ENCODE data around the gene MYO1G. TPM values are rescaled to one million over a fixed set of nuclear protein-coding genes. Genes with fewer than 3 reads are reported as not detected.

The MYO1G gene
- polyA plus RNA-seq, 1 of the 3 experiments (the other 2 are of a cell fraction), result 0.05 TPM

DNA sequence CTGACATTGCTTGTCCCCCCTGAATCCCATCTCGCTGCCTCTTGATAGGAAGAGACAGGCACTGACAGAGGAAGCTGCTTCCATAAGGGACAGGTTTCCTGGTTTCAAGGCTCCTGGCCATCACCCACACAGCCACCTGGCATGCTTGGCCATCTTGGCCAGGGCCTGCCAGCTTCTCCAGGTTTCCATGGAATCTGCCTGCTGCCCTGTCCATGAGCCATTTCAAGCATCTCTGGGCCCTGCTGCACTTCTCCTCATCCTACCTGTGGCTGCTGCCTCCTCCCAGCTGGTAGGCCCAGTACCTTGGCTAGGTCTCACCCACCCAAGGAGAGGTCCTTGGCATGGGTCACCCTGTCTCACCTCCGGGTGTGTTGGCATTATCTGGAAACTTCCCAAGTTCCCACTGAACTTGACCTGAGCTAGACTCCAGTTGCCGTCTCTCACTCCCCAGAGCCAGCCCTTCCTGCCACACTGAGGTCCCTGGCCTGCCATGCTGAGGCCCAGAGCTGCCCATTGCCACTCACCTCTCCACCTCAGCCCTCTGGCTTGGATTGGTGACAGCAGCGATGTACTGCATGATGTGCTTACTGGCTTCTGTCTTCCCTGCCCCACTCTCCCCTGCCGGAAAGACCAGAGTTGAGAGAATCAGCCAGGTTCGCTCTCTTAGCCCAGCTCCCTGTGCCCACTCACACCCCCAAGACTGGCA is 2.6 kb downstream of the MYO1G start (continued):
- no peak for TF ChIP-seq POLR2AphosphoS5 (IDR thresholded peaks at IDR 0.05; ENCODE audit: low read depth, low read length)
- TF ChIP-seq RAD21 (IDR thresholded peaks at IDR 0.05; ENCODE audit: low read length), result no peak
- no peak for TF ChIP-seq NRF1 (IDR thresholded peaks at IDR 0.05; ENCODE audit: low read depth, low read length)
- TF ChIP-seq FOXJ3 (CRISPR knock-in tag; IDR thresholded peaks at IDR 0.05), result no peak

DNA sequence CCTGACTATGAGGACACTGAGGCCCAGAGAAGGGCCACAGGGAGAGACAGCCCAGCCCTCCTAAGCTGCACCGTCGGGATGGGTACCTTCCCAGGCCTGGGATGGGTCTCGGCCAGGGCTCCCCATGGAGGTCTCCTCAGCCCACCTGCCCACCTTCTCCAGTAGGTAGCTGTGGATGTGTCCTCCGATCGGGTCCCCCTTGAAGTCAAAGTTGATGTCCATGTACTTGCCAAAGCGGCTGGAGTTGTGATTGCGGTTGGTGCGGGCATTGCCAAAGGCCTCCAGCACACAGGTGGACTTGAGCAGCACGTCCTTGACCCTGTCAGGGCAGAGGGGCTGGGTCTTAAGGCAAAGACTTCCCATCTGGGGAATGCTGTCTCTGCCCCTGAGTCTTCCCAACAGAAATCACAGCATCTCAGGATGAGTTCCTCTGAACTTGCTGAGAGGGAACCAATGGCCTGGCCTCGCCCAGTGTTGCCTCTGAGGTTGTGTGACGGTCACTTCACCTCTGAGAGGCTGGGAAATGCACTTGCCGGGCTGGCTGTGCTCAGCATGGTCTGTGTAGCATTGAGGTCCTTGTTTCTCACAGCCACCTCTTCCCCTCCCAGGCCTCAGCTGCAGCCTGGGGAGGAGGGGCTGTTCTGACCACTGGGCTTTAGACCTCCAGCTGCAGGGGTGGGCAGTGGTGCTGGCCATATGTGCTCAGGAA is 3.3 kb downstream of the MYO1G start:
- Histone ChIP-seq H3K27me3 (ENCODE audit: insufficient read depth) (no peaks in the 10 kb centered on the region), H3K4me1 (ENCODE audit: control insufficient read depth in 1 of 2, insufficient read depth in 2 of 2, low read depth in 1 of 2, low read length in 1 of 2) (peaks cover 0 to 3% of the 10 kb centered on the region in 2 experiments; a peak in 1 of 4 replicates), H3K27ac (ENCODE audit: low read depth in 2 of 2, low read length in 1 of 2) (no peak overlapping the region), H3F3A (replicated peaks; ENCODE audit: insufficient read depth) (peaks cover 8% of the 10 kb centered on the region), H3K4me3 (ENCODE audit: low read depth in 2 of 2, low read length in 1 of 2) (no peak overlapping the region), H3K9me2 (no peaks in the 10 kb centered on the region), H3K9me3 (no peaks in the 10 kb centered on the region), H3K4me2 (no peak overlapping the region), H3K9ac (no peak overlapping the region), H2AFZ (ENCODE audit: low read depth) (no peak overlapping the region), H3K36me3 (replicated peaks in 1 of 2; ENCODE audit: control insufficient read depth in 1 of 2, insufficient read depth in 2 of 2, low read length in 1 of 2) (peaks cover 0 to 13% of the 10 kb centered on the region in 2 experiments), H4K20me1 (ENCODE audit: insufficient read depth) (no peaks in the 10 kb centered on the region), H3K79me2 (ENCODE audit: insufficient read depth) (no peaks in the 10 kb centered on the region)
- no peak for DNase-seq
- WGBS (ENCODE audit: low lambda C conversion rate), result 82% methylated on average over 10 of the region's 12 CpGs
- POLR2A ChIA-PET, result interaction anchor here (1.2 kb wide), 1 partner anchor 10 kb away, joined by 4 read pairs; no protein-coding TSS in a partner anchor
- CTCF ChIA-PET, result interaction anchor here (0.9 to 2.7 kb wide), 6 partner anchors 11 to 161 kb away, joined by 3 to 17 read pairs (median 7); partner anchors contain the start of gene TBRG4
- TF ChIP-seq MEF2A (IDR thresholded peaks at IDR 0.05; ENCODE audit: borderline replicate concordance, low read depth), result no peak
- no peak for TF ChIP-seq GATA2 (CRISPR knock-in tag; IDR thresholded peaks at IDR 0.05)
- TF ChIP-seq FOXM1 (IDR thresholded peaks at IDR 0.05; ENCODE audit: low read depth), result no peak
- TF ChIP-seq YY1 (IDR thresholded peaks at IDR 0.05; ENCODE audit: low read depth), result no peak
- no peak for TF ChIP-seq SMC3 (IDR thresholded peaks at IDR 0.05; ENCODE audit: low read depth, low read length)
- TF ChIP-seq, protein P1, sequence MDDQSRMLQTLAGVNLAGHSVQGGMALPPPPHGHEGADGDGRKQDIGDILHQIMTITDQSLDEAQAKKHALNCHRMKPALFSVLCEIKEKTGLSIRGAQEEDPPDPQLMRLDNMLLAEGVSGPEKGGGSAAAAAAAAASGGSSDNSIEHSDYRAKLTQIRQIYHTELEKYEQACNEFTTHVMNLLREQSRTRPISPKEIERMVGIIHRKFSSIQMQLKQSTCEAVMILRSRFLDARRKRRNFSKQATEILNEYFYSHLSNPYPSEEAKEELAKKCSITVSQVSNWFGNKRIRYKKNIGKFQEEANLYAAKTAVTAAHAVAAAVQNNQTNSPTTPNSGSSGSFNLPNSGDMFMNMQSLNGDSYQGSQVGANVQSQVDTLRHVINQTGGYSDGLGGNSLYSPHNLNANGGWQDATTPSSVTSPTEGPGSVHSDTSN (IDR thresholded peaks at IDR 0.05), result no peak
- TF ChIP-seq, protein P2, sequence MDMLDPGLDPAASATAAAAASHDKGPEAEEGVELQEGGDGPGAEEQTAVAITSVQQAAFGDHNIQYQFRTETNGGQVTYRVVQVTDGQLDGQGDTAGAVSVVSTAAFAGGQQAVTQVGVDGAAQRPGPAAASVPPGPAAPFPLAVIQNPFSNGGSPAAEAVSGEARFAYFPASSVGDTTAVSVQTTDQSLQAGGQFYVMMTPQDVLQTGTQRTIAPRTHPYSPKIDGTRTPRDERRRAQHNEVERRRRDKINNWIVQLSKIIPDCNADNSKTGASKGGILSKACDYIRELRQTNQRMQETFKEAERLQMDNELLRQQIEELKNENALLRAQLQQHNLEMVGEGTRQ (IDR thresholded peaks at IDR 0.05; ENCODE audit: borderline replicate concordance, low read depth, low read length), result no peak
- no peak for TF ChIP-seq RAD21 (IDR thresholded peaks at IDR 0.05; ENCODE audit: low read length)
- no peak for TF ChIP-seq CHD2 (IDR thresholded peaks at IDR 0.05; ENCODE audit: low read length, partially characterized antibody)
- TF ChIP-seq, protein P3, sequence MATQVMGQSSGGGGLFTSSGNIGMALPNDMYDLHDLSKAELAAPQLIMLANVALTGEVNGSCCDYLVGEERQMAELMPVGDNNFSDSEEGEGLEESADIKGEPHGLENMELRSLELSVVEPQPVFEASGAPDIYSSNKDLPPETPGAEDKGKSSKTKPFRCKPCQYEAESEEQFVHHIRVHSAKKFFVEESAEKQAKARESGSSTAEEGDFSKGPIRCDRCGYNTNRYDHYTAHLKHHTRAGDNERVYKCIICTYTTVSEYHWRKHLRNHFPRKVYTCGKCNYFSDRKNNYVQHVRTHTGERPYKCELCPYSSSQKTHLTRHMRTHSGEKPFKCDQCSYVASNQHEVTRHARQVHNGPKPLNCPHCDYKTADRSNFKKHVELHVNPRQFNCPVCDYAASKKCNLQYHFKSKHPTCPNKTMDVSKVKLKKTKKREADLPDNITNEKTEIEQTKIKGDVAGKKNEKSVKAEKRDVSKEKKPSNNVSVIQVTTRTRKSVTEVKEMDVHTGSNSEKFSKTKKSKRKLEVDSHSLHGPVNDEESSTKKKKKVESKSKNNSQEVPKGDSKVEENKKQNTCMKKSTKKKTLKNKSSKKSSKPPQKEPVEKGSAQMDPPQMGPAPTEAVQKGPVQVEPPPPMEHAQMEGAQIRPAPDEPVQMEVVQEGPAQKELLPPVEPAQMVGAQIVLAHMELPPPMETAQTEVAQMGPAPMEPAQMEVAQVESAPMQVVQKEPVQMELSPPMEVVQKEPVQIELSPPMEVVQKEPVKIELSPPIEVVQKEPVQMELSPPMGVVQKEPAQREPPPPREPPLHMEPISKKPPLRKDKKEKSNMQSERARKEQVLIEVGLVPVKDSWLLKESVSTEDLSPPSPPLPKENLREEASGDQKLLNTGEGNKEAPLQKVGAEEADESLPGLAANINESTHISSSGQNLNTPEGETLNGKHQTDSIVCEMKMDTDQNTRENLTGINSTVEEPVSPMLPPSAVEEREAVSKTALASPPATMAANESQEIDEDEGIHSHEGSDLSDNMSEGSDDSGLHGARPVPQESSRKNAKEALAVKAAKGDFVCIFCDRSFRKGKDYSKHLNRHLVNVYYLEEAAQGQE (IDR thresholded peaks at IDR 0.05; ENCODE audit: low read depth, low read length), result no peak
- TF ChIP-seq, protein P4, sequence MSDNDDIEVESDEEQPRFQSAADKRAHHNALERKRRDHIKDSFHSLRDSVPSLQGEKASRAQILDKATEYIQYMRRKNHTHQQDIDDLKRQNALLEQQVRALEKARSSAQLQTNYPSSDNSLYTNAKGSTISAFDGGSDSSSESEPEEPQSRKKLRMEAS (IDR thresholded peaks at IDR 0.05; ENCODE audit: low read depth), result no peak
- TF ChIP-seq ELF1 (IDR thresholded peaks at IDR 0.05), result no peak
- no peak for TF ChIP-seq FOSL2 (IDR thresholded peaks at IDR 0.05; ENCODE audit: borderline replicate concordance, low read depth)
- no peak for TF ChIP-seq TAF1 (IDR thresholded peaks at IDR 0.05; ENCODE audit: borderline replicate concordance, low read depth, low read length)
- TF ChIP-seq, protein P5, sequence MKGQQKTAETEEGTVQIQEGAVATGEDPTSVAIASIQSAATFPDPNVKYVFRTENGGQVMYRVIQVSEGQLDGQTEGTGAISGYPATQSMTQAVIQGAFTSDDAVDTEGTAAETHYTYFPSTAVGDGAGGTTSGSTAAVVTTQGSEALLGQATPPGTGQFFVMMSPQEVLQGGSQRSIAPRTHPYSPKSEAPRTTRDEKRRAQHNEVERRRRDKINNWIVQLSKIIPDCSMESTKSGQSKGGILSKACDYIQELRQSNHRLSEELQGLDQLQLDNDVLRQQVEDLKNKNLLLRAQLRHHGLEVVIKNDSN (IDR thresholded peaks at IDR 0.05; ENCODE audit: borderline replicate concordance, low read depth), result no peak
- no peak for TF ChIP-seq GABPA (IDR thresholded peaks at IDR 0.05; ENCODE audit: low read depth)
- TF ChIP-seq TCF12 (IDR thresholded peaks at IDR 0.05), result no peak
- TF ChIP-seq MXI1 (IDR thresholded peaks at IDR 0.05; ENCODE audit: low read depth, low read length), result no peak
- no peak for TF ChIP-seq RCOR1 (IDR thresholded peaks at IDR 0.05; ENCODE audit: low read length)
